GM19035 (cell line): Measurements from ENCODE around the gene FANCF.
A peak's percentile ranks its signal among the peaks of the same experiment; 100 is the strongest.
"Not testable (repeated sequence)": the region's sequence is repeated elsewhere in the genome, so short reads cannot be mapped to it uniquely, and the experiment has no call there.

Source experiments
- ATAC-seq: cut with Tn5 transposase; IDR thresholded peaks from one replicate; pipeline ENCODE4 v1.9.1; 2021; ENCODE audit not compliant: unreplicated experiment

Gene FANCF

DNA sequence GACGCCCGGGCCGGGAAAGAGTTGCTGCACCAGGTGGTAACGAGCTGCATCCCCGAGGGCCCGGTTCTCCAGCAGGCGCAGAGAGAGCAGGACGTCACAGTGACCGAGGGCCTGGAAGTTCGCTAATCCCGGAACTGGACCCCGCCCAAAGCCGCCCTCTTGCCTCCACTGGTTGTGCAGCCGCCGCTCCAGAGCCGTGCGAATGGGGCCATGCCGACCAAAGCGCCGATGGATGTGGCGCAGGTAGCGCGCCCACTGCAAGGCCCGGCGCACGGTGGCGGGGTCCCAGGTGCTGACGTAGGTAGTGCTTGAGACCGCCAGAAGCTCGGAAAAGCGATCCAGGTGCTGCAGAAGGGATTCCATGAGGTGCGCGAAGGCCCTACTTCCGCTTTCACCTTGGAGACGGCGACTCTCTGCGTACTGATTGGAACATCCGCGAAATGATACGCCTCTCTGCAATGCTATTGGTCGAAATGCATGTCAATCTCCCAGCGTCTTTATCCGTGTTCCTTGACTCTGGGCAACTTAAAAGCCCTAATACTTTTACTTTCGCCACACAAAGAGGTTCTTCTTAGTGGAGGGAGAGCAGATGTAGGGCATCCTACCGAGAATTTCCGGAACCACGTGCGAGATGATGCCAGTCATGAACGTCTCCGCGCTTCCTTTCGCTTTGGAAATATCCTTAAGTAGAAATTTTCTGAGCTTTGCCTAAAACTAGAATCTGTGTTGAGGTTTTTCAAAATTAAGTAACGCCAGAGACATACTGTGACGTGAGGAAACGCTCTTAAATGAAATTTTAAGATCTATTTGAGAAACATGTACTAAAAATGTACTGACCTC is at the start of gene FANCF:
FANCF (minus strand) TSS at position 376 of the 840 bp plus-strand sequence; CDS start at position 363, 13 bp downstream.
- ATAC-seq, result peak; percentile 97

- ATAC-seq, result no peak
Measured at GRCh38 chr11:22674470-22675439, 49.1 kb upstream of the FANCF start.

DNA sequence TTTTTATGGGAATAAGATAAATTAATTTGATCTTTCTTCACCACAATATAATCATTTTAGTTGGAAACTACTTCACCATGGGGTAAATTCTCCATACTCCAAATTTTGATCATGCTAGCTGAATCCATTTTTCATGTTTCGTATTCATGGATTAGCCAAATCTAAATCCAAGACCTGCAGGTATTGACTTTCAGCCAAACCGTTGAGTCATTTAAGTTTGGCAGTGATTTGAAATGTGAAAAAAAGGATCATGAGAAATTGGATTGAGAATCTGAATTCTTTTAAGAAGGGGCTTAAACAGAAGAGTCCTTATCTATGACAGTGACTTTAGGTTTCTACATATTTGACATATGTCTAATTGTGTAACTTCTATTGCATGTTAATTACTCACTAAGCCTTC is 46.1 kb upstream of the FANCF start:
- no peak for ATAC-seq

DNA sequence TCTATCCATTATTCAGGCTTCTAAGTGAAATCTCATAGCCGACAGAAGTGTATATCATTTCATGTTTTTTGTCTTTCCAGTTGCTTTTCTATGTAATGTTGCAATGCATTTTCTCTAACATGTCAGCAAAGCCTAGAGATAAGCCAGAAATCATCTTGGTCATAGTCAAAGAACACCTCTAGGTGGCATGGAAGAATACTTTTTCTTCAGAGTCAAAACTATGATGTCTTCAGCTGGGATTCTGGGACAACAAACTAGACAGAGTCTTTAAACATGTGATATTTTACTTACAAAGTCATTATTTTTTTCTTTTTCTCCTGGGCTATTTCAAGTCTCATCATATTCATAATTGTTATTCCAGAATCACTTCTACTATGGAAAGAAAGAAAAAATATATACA is 45.2 kb upstream of the FANCF start:
- ATAC-seq, result peak; percentile 52

- no peak for ATAC-seq
Measured at GRCh38 chr11:22669368-22669767, 43.7 kb upstream of the FANCF start.

GRCh38 chr11:22668005-22668796 is 42.6 kb upstream of the FANCF start:
- no peak for ATAC-seq

- ATAC-seq, result no peak
Measured at GRCh38 chr11:22666688-22667439, 41.2 kb upstream of the FANCF start.

- no peak for ATAC-seq
Measured at GRCh38 chr11:22666325-22666687, 40.7 kb upstream of the FANCF start, which contains the start of gene GAS2. TSS of gene GAS2 (plus strand) at chr11:22666611. CDS start at chr11:22674870, 8,259 bp downstream.

DNA sequence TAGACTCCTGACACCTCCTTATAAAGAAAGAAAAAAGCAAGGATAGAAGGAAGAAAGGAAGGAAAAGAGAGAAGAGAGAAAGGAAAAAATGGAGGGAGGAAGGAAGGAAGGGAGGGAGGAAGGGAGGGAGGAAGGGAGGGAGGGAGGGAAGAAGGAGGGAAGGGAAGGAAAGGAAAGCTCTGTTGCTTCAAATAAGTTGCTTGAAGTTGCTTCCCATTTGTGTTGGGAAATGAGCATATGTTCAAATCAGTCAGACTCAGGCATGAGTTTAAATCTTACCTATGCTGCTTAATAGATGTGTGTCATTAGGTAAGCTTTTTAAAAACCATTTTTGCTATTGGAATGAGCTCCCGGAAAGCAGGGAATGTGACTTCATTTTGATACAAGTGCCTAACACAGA is 34.2 kb upstream of the FANCF start:
- no peak for ATAC-seq

DNA sequence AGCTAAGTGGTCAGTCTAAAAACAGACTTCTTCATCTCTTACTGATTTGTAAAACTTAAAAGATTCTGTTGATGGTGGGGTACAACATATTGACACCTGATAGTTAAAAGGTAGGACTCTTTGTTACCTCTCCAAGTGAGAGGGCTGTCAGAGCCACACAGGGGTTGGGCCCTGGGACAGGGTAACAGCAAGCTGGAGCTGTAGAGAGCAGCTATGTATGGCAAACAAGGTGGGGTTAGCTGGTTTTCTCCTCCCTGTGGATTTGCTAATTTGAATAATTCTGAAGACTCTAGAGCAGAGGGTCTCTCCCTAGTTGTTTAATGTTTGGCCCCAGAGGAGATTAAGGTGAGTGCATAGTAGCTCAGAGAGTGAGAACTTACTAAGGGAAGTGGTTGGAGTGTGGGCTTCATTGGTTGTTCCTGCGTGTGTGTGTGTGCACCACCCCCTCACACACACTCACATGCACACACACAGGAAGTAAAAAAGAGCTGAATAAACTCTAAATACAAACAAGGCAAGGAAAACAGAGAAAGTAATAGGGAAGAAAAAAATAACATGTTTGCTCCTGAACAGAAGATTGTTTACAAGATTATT is 31.6 kb upstream of the FANCF start:
- ATAC-seq, result peak; percentile 90

DNA sequence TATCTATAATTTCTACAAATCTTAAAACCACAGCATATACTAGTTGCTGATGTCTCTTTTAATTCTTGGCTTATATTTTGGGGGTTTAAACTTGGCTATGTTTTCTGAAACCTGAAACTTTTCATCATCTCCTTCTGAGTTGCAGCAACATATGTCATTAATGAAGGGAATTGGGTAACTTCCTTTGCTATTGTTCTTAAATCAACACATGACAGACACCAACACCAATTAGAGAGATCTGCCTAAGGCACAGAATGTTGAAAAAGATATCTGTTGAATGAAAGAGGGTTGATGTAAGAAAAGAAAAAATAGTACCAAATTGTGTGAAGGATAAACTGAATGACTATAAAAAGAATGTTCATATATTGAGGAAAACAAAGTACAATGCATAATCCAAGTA is 30.5 kb upstream of the FANCF start:
- no peak for ATAC-seq

DNA sequence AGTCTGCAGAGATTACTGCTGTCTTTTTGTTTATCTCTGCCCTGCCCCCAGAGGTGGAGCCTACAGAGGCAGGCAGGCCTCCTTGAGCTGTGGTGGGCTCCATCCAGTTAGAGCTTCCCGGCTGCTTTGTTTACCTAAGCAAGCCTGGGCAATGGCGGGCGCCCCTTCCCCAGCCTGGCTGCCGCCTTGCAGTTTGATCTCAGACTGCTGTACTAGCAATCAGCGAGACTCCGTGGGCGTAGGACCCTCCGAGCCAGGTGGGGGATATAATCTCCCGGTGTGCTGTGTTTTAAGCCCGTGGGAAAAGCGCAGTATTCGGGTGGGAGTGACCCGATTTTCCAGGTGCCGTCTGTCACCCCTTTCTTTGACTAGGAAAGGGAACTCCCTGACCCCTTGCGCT is 26.7 kb upstream of the FANCF start:
- ATAC-seq, result not testable (repeated sequence)

- no peak for ATAC-seq
Measured at GRCh38 chr11:22641559-22641958, 15.9 kb upstream of the FANCF start.

DNA sequence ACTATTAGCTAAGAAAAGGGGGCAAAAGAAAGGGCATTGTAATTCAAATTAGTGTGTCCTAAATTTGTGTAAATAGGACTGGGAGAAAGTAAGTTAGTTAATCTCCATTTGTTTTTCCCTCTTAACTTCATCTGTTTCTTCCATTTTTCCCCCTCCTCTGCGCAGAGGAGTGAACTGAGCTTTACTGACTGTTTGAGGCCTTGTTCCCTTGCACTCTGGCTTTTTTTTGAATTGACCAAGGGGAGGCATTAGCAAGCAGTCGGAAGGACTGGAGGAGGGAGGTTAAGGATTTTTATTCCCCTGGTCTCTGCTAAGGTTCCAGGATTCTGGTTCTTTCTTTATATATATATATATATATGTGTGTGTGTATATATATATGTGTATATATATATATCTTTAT is 15.2 kb upstream of the FANCF start:
- no peak for ATAC-seq

- no peak for ATAC-seq
Measured at GRCh38 chr11:22635689-22636088, 10.1 kb upstream of the FANCF start.

- no peak for ATAC-seq
Measured at GRCh38 chr11:22634897-22635629, 9.4 kb upstream of the FANCF start.

GRCh38 chr11:22633354-22633902 is 7.8 kb upstream of the FANCF start:
- ATAC-seq, result no peak

- ATAC-seq, result no peak
Measured at GRCh38 chr11:22627421-22627820, 1.8 kb upstream of the FANCF start.
